SJCRH30 (cell line): ENCODE results near the gene TRIM24. TPM values are rescaled to one million over a fixed set of nuclear protein-coding genes. Genes with fewer than 3 reads are reported as not detected.
A peak's percentile ranks its signal among the peaks of the same experiment; 100 is the strongest.
"Not testable (repeated sequence)": the region's sequence is repeated elsewhere in the genome, so short reads cannot be mapped to it uniquely, and the experiment has no call there.

Experiments used
- DNase-seq, 2 experiments: peaks; one replicate each; pipeline ENCODE4 v3.0.0-alpha.2; 2015 to 2020
- H3K27ac ChIP-seq: fragments of 250-450 bp; sonication (Bioruptor Pico); 2 replicates; pipeline ENCODE4 v1.5.1; 2020; ENCODE audit warnings: mild to moderate bottlenecking, moderate library complexity
- H3K27me3 ChIP-seq: fragments of 250-450 bp; sonication (Bioruptor Pico); 2 replicates; pipeline ENCODE4 v1.5.1; 2020; ENCODE audit warnings: mild to moderate bottlenecking, moderate library complexity
- H3K36me3 ChIP-seq: fragments of 250-450 bp; sonication (Bioruptor Pico); 2 replicates; pipeline ENCODE4 v1.5.1; 2020; ENCODE audit warnings: mild to moderate bottlenecking, moderate library complexity
- H3K4me1 ChIP-seq: fragments of 250-450 bp; sonication (Bioruptor Pico); 2 replicates; pipeline ENCODE4 v1.5.1; 2020; ENCODE audit warnings: mild to moderate bottlenecking, moderate library complexity
- H3K4me3 ChIP-seq: fragments of 250-450 bp; sonication (Bioruptor Pico); 2 replicates; pipeline ENCODE4 v1.5.1; 2020; ENCODE audit warnings: mild to moderate bottlenecking, moderate library complexity
- H3K9me3 ChIP-seq: fragments of 250-450 bp; sonication (Bioruptor Pico); replicated peaks from 2 replicates; pipeline ENCODE4 v1.5.1; 2020; ENCODE audit warnings: mild to moderate bottlenecking, moderate library complexity
- total RNA-seq: library from RNA; depleted of rRNA; stranded (reverse); fragments of >200 nt; shearing (Covaris generic); gene quantifications from 2 replicates; pipeline ENCODE4 v1.2.3, GENCODE V29; 2014

The TRIM24 gene
- total RNA-seq, 1 experiment from 2014 or later = 40.0 TPM

- DNase-seq = peak; percentile 56 to 57
- Histone ChIP-seq H3K36me3 (no peaks in the 10 kb centered on the region), H3K4me1 (no peaks in the 10 kb centered on the region), H3K9me3 (no peaks in the 10 kb centered on the region), H3K27ac (no peak overlapping the region), H3K27me3 (no peaks in the 10 kb centered on the region), H3K4me3 (no peak overlapping the region)
Measured at GRCh38 chr7:138449580-138449979, 10.5 kb upstream of the TRIM24 start.

- no peak overlapping the region for H3K27ac ChIP-seq
- no peaks in the 10 kb centered on the region for H3K27me3 ChIP-seq
- H3K9me3 ChIP-seq = no peaks in the 10 kb centered on the region
- H3K36me3 ChIP-seq = no peaks in the 10 kb centered on the region
- DNase-seq = no peak
- no peaks in the 10 kb centered on the region for H3K4me1 ChIP-seq
- H3K4me3 ChIP-seq = no peak overlapping the region
Measured at GRCh38 chr7:138455609-138456008, 4.5 kb upstream of the TRIM24 start.

- H3K9me3 ChIP-seq = no peaks in the 10 kb centered on the region
- no peak overlapping the region for H3K27ac ChIP-seq
- no peak for DNase-seq
- no peaks in the 10 kb centered on the region for H3K4me1 ChIP-seq
- no peaks in the 10 kb centered on the region for H3K36me3 ChIP-seq
- H3K4me3 ChIP-seq = no peak overlapping the region
- no peaks in the 10 kb centered on the region for H3K27me3 ChIP-seq
Measured at GRCh38 chr7:138456220-138456619, 3.8 kb upstream of the TRIM24 start.

- DNase-seq = no peak
- Histone ChIP-seq H3K36me3 (peaks cover 7% of the 10 kb centered on the region), H3K27ac (no peak overlapping the region), H3K4me1 (no peaks in the 10 kb centered on the region), H3K9me3 (no peaks in the 10 kb centered on the region; the same call in 1 of the 2 replicates), H3K4me3 (no peak overlapping the region), H3K27me3 (no peaks in the 10 kb centered on the region)
Measured at GRCh38 chr7:138458576-138459412, 1.3 kb upstream of the TRIM24 start.

GRCh38 chr7:138459413-138460175 lies 465 bp upstream of the TRIM24 start:
- DNase-seq = peak; percentile 96 to 98
- Histone ChIP-seq H3K4me1 (no peaks in the 10 kb centered on the region), H3K9me3 (no peaks in the 10 kb centered on the region; the same call in 1 of the 2 replicates), H3K36me3 (peaks cover 7% of the 10 kb centered on the region), H3K4me3 (peak overlapping the region; percentile 58), H3K27me3 (no peaks in the 10 kb centered on the region), H3K27ac (no peak overlapping the region)

GRCh38 chr7:138460649-138461607 lies 869 bp downstream of the TRIM24 start:
- DNase-seq = peak; percentile 65 to 74
- H3K27ac ChIP-seq = peak overlapping the region; percentile 69

GRCh38 chr7:138463291-138463618 lies 3.2 kb downstream of the TRIM24 start:
- H3K4me1 ChIP-seq, H3K9me3 ChIP-seq, H3K27me3 ChIP-seq, DNase-seq, H3K27ac ChIP-seq, H3K4me3 ChIP-seq: not testable (repeated sequence)
- peaks cover 14% of the 10 kb centered on the region for H3K36me3 ChIP-seq

More at GRCh38 chr7:138460649-138461607, 869 bp downstream of the TRIM24 start:
- peaks cover 14% of the 10 kb centered on the region for H3K36me3 ChIP-seq
- H3K4me3 ChIP-seq = peak overlapping the region; percentile 89
- no peaks in the 10 kb centered on the region; the same call in 1 of the 2 replicates for H3K9me3 ChIP-seq
- no peaks in the 10 kb centered on the region for H3K27me3 ChIP-seq
- H3K4me1 ChIP-seq = no peaks in the 10 kb centered on the region

GRCh38 chr7:138465046-138465445 lies 5.0 kb downstream of the TRIM24 start:
- no peak for DNase-seq
- Histone ChIP-seq H3K4me1 (no peaks in the 10 kb centered on the region), H3K27ac (no peak overlapping the region), H3K9me3 (no peaks in the 10 kb centered on the region; the same call in 1 of the 2 replicates), H3K27me3 (no peaks in the 10 kb centered on the region), H3K4me3 (no peak overlapping the region), H3K36me3 (peaks cover 17% of the 10 kb centered on the region)

- not testable (repeated sequence) for H3K27me3 ChIP-seq, H3K27ac ChIP-seq, H3K4me1 ChIP-seq
Measured at GRCh38 chr7:138466069-138466756, 6.2 kb downstream of the TRIM24 start.

GRCh38 chr7:138468244-138469123 lies 8.4 kb downstream of the TRIM24 start:
- H3K27ac ChIP-seq = no peak overlapping the region
- no peaks in the 10 kb centered on the region; the same call in 1 of the 2 replicates for H3K9me3 ChIP-seq
- H3K4me1 ChIP-seq = no peaks in the 10 kb centered on the region
- H3K36me3 ChIP-seq = peaks cover 11% of the 10 kb centered on the region
- H3K4me3 ChIP-seq = no peak overlapping the region
- H3K27me3 ChIP-seq = no peaks in the 10 kb centered on the region
- DNase-seq = no peak

More at GRCh38 chr7:138466069-138466756, 6.2 kb downstream of the TRIM24 start:
- H3K9me3 ChIP-seq, H3K4me3 ChIP-seq, DNase-seq: not testable (repeated sequence)
- peaks cover 17% of the 10 kb centered on the region for H3K36me3 ChIP-seq

GRCh38 chr7:138470391-138471157 lies 10.5 kb downstream of the TRIM24 start:
- Histone ChIP-seq H3K4me1 (no peaks in the 10 kb centered on the region), H3K27ac (no peak overlapping the region), H3K9me3 (no peaks in the 10 kb centered on the region), H3K27me3 (no peaks in the 10 kb centered on the region), H3K36me3 (peaks cover 3% of the 10 kb centered on the region; the same call in 1 of the 2 replicates), H3K4me3 (no peak overlapping the region)
- DNase-seq = no peak

GRCh38 chr7:138472292-138473079 lies 12.4 kb downstream of the TRIM24 start:
- H3K27me3 ChIP-seq = no peaks in the 10 kb centered on the region
- H3K36me3 ChIP-seq = peaks cover 3% of the 10 kb centered on the region; the same call in 1 of the 2 replicates
- no peaks in the 10 kb centered on the region for H3K4me1 ChIP-seq
- no peak overlapping the region for H3K4me3 ChIP-seq
- no peak overlapping the region for H3K27ac ChIP-seq
- no peak for DNase-seq
- H3K9me3 ChIP-seq = no peaks in the 10 kb centered on the region
